ENCODE results near the gene IYD. TPM values are rescaled to one million over a fixed set of nuclear protein-coding genes. Genes with fewer than 3 reads are reported as not detected.

The IYD gene
- total and polyA plus RNA-seq, 2 donors (not counting 1 experiment from before 2014, with no cell fraction given): not detected

GRCh38 chr6:150427843-150428242, 59.0 kb downstream of the IYD start:
- H3K9ac ChIP-seq (ENCODE audit: insufficient read depth, low read length): no peak overlapping the region
- no peaks in the 10 kb centered on the region for H3K79me2 ChIP-seq (ENCODE audit: control insufficient read depth, insufficient read depth, low read length)
- H3K4me3 ChIP-seq (replicated peaks in 1 of 4; ENCODE audit: control extremely low read depth in 1 of 4, insufficient read depth in 1 of 4, low read depth in 3 of 4, low read length in 4 of 4): no peak overlapping the region
- no peaks in the 10 kb centered on the region for H3K9me3 ChIP-seq (ENCODE audit: control insufficient read depth, insufficient read depth, low read depth, low read length)
- DNase-seq (ENCODE audit: low read depth in 2 of 2): no peak
- no peaks in the 10 kb centered on the region for H3K36me3 ChIP-seq (ENCODE audit: control insufficient read depth, insufficient read depth, low read length)
- H4K20me1 ChIP-seq (ENCODE audit: control insufficient read depth, extremely low read depth, insufficient read depth, low read length): no peaks in the 10 kb centered on the region
- H3K27ac ChIP-seq (ENCODE audit: insufficient read depth, low read length): no peak overlapping the region
- H2AFZ ChIP-seq (ENCODE audit: low read length): no peak overlapping the region
- H3K4me1 ChIP-seq (ENCODE audit: control insufficient read depth, extremely low read depth, insufficient read depth, low read length): no peaks in the 10 kb centered on the region
- no peak overlapping the region for H3K4me2 ChIP-seq (ENCODE audit: extremely low read depth, insufficient read depth, low read length)
- TF ChIP-seq EZH2 (IDR thresholded peaks at IDR 0.05; ENCODE audit: low read length, missing control alignments) (no peak), CTCF (conservative IDR thresholded peaks at IDR 0.05 in 1 of 2, IDR thresholded peaks at IDR 0.05 in 1 of 2; ENCODE audit: low read depth in 1 of 2, low read length in 2 of 2) (no peak)
- H3K27me3 ChIP-seq (ENCODE audit: control insufficient read depth, insufficient read depth, low read length): no peaks in the 10 kb centered on the region

- Histone ChIP-seq H3K4me2 (ENCODE audit: extremely low read depth, insufficient read depth, low read length) (no peak overlapping the region), H3K36me3 (ENCODE audit: control insufficient read depth, insufficient read depth, low read length) (no peaks in the 10 kb centered on the region), H3K79me2 (ENCODE audit: control insufficient read depth, insufficient read depth, low read length) (no peaks in the 10 kb centered on the region), H3K9me3 (ENCODE audit: control insufficient read depth, insufficient read depth, low read depth, low read length) (no peaks in the 10 kb centered on the region), H4K20me1 (ENCODE audit: control insufficient read depth, extremely low read depth, insufficient read depth, low read length) (no peaks in the 10 kb centered on the region), H3K4me1 (ENCODE audit: control insufficient read depth, extremely low read depth, insufficient read depth, low read length) (no peaks in the 10 kb centered on the region), H3K4me3 (replicated peaks in 1 of 4; ENCODE audit: control extremely low read depth in 1 of 4, insufficient read depth in 1 of 4, low read depth in 3 of 4, low read length in 4 of 4) (no peak overlapping the region), H2AFZ (ENCODE audit: low read length) (no peak overlapping the region), H3K27me3 (ENCODE audit: control insufficient read depth, insufficient read depth, low read length) (no peaks in the 10 kb centered on the region), H3K9ac (ENCODE audit: insufficient read depth, low read length) (no peak overlapping the region), H3K27ac (ENCODE audit: insufficient read depth, low read length) (no peak overlapping the region)
- DNase-seq (ENCODE audit: low read depth in 2 of 2): no peak
- TF ChIP-seq CTCF (conservative IDR thresholded peaks at IDR 0.05 in 1 of 2, IDR thresholded peaks at IDR 0.05 in 1 of 2; ENCODE audit: low read depth in 1 of 2, low read length in 2 of 2) (no peak), EZH2 (IDR thresholded peaks at IDR 0.05; ENCODE audit: low read length, missing control alignments) (no peak)
These were observed 62.0 kb downstream of the IYD start for GRCh38 chr6:150430815-150431214.

- H3K79me2 ChIP-seq (ENCODE audit: control insufficient read depth, insufficient read depth, low read length): no peaks in the 10 kb centered on the region
- H3K36me3 ChIP-seq (ENCODE audit: control insufficient read depth, insufficient read depth, low read length): no peaks in the 10 kb centered on the region
- no peak overlapping the region for H3K9ac ChIP-seq (ENCODE audit: insufficient read depth, low read length)
- H3K4me2 ChIP-seq (ENCODE audit: extremely low read depth, insufficient read depth, low read length): no peak overlapping the region
- H3K4me3 ChIP-seq (replicated peaks in 1 of 4; ENCODE audit: control extremely low read depth in 1 of 4, insufficient read depth in 1 of 4, low read depth in 3 of 4, low read length in 4 of 4): no peak overlapping the region
- H3K27ac ChIP-seq (ENCODE audit: insufficient read depth, low read length): no peak overlapping the region
- DNase-seq (ENCODE audit: low read depth in 2 of 2): no peak
- H3K4me1 ChIP-seq (ENCODE audit: control insufficient read depth, extremely low read depth, insufficient read depth, low read length): no peaks in the 10 kb centered on the region
- TF ChIP-seq CTCF (conservative IDR thresholded peaks at IDR 0.05 in 1 of 2, IDR thresholded peaks at IDR 0.05 in 1 of 2; ENCODE audit: low read depth in 1 of 2, low read length in 2 of 2): no peak
- H3K9me3 ChIP-seq (ENCODE audit: control insufficient read depth, insufficient read depth, low read depth, low read length): no peaks in the 10 kb centered on the region
- no peak overlapping the region for H2AFZ ChIP-seq (ENCODE audit: low read length)
- H4K20me1 ChIP-seq (ENCODE audit: control insufficient read depth, extremely low read depth, insufficient read depth, low read length): no peaks in the 10 kb centered on the region
- no peaks in the 10 kb centered on the region for H3K27me3 ChIP-seq (ENCODE audit: control insufficient read depth, insufficient read depth, low read length)
These were observed 66.5 kb downstream of the IYD start for GRCh38 chr6:150435360-150435759.

Data from fibroblast of lung (primary cell).